Sigmoid colon (tissue), 7 donors: ENCODE data around the gene KCNH1. TPM values are rescaled to one million over a fixed set of nuclear protein-coding genes. Genes with fewer than 3 reads are reported as not detected.

Experiments
- DNase-seq: peaks from one replicate; pipeline ENCODE4 v3.0.0-alpha.2; 2019
- H3K27ac ChIP-seq, 4 donors: fragments of 200-600 bp; sonication (generic); one replicate each; pipeline ENCODE4 v1.5.1; 2016 to 2019; ENCODE audit warnings: mild to moderate bottlenecking in 1 of 4
- H3K27me3 ChIP-seq, 3 donors: fragments of 200-600 bp; sonication (generic); one replicate each; pipeline ENCODE4 v1.5.1; 2019; ENCODE audit warnings: mild to moderate bottlenecking in 1 of 3
- H3K36me3 ChIP-seq, 4 donors: fragments of 200-600 bp; sonication (generic); one replicate each; pipeline ENCODE4 v1.5.1; 2016 to 2019
- H3K4me1 ChIP-seq, 4 donors: fragments of 200-600 bp; sonication (generic); one replicate each; pipeline ENCODE4 v1.5.1; 2017 to 2019
- H3K4me3 ChIP-seq, 4 donors: fragments of 200-600 bp; sonication (generic); one replicate each; pipeline ENCODE4 v1.5.1; 2017 to 2019; ENCODE audit warnings: mild to moderate bottlenecking in 2 of 4, moderate library complexity in 1 of 4
- H3K9me3 ChIP-seq, 4 donors: fragments of 200-600 bp in 3 of 4; sonication (generic) in 3 of 4; one replicate each; pipeline versions ENCODE4 v1.5.1 to v1.6.1; 2013 to 2019
- CTCF ChIP-seq, 4 experiments: fragments of 450-650 bp in 3 of 4; fragments of 200-600 bp in 1 of 4; IDR thresholded peaks; one replicate each; pipeline ENCODE4 v1.5.1; 2016 to 2019; ENCODE audit warnings: antibody characterized with exemption in 4 of 4, mild to moderate bottlenecking in 3 of 4, moderate library complexity in 2 of 4
- EP300 ChIP-seq, 4 donors: sonication (generic); formaldehyde crosslinking; IDR thresholded peaks; one replicate each; pipeline ENCODE4 v1.6.1; 2017; ENCODE audit warnings: antibody characterized with exemption in 4 of 4
- POLR2A ChIP-seq, 2 donors: fragments of 450-650 bp; IDR thresholded peaks; one replicate each; pipeline ENCODE4 v1.6.1; 2016; ENCODE audit warnings: antibody characterized with exemption in 2 of 2, mild to moderate bottlenecking in 2 of 2, moderate library complexity in 2 of 2
- POLR2AphosphoS5 ChIP-seq, 4 donors: sonication (generic); formaldehyde crosslinking; IDR thresholded peaks; one replicate each; pipeline ENCODE4 v1.6.1; 2017; ENCODE audit warnings: antibody characterized with exemption in 4 of 4
- WGBS, 2 donors: extraction: QIAGEN DNeasy Blood & Tissue Kit; methylation state at CpG; one replicate each; pipeline ENCODE4 v1.1.7; 2013; 5-methylcytosine and 5-hydroxymethylcytosine counted together
- intact Hi-C: fragments of 100-400 bp; cut with DNase I; formaldehyde crosslinking; loops from one replicate; pipeline ENCODE4 v1.15.1; 2023
- polyA plus RNA-seq, 3 donors: library from polyadenylated mRNA; stranded (reverse); fragments of 200-250 nt; gene quantifications; one replicate each; pipeline ENCODE4 v1.2.3, GENCODE V29; 2013
- total RNA-seq, 4 donors: library from RNA; depleted of rRNA; stranded (reverse); fragments of >200 nt; gene quantifications; one replicate each; pipeline ENCODE4 v1.1.0, GENCODE V29; 2016
- donor health status: healthy with polysubstance abuse.
- donor health status: Bipolar disorder and iron deficiency.
- donor health status: healthy.

Gene KCNH1
- total and polyA plus RNA-seq, 7 donors = 0.23 to 3.1 (median 0.55) TPM; not detected in 2

- Histone ChIP-seq H3K9me3 (no peaks in the 10 kb centered on the region), H3K27ac (no peak overlapping the region), H3K27me3 (no peaks in the 10 kb centered on the region), H3K36me3 (no peaks in the 10 kb centered on the region), H3K4me3 (no peak overlapping the region), H3K4me1 (peaks cover 0 to 6% (median 3%) of the 10 kb centered on the region in 4 donors)
- TF ChIP-seq POLR2A (IDR thresholded peaks at IDR 0.05) (no peak), CTCF (IDR thresholded peaks at IDR 0.05) (no peak), EP300 (IDR thresholded peaks at IDR 0.05) (no peak), POLR2AphosphoS5 (IDR thresholded peaks at IDR 0.05) (no peak)
- intact Hi-C loops = no loop called here
- DNase-seq = no peak
- 82 to 85% methylated on average over 3 of the region's 3 CpGs for WGBS, 2 donors
Measured at GRCh38 chr1:210697185-210697584, 436.8 kb downstream of the KCNH1 start.

GRCh38 chr1:210696709-210697108, 437.2 kb downstream of the KCNH1 start:
- H3K4me1 ChIP-seq = peaks cover 0 to 6% (median 3%) of the 10 kb centered on the region in 4 donors
- 66 to 76% methylated on average over 1 of the region's 1 CpG for whole genome bisulfite sequencing, 2 donors
- no peaks in the 10 kb centered on the region for H3K27me3 ChIP-seq
- no peaks in the 10 kb centered on the region for H3K36me3 ChIP-seq
- TF ChIP-seq EP300 (IDR thresholded peaks at IDR 0.05) (no peak), POLR2AphosphoS5 (IDR thresholded peaks at IDR 0.05) (no peak), CTCF (IDR thresholded peaks at IDR 0.05) (no peak)
- no peak for DNase-seq
- no peak overlapping the region for H3K4me3 ChIP-seq
- no peaks in the 10 kb centered on the region for H3K9me3 ChIP-seq
- intact Hi-C loops = no loop called here
- H3K27ac ChIP-seq = no peak overlapping the region

- intact Hi-C loops = no loop called here
- Histone ChIP-seq H3K9me3 (no peaks in the 10 kb centered on the region), H3K27me3 (no peaks in the 10 kb centered on the region), H3K36me3 (no peaks in the 10 kb centered on the region), H3K4me1 (no peaks in the 10 kb centered on the region), H3K4me3 (no peak overlapping the region), H3K27ac (no peak overlapping the region)
- DNase-seq = no peak
- TF ChIP-seq POLR2A (IDR thresholded peaks at IDR 0.05) (no peak), POLR2AphosphoS5 (IDR thresholded peaks at IDR 0.05) (no peak), EP300 (IDR thresholded peaks at IDR 0.05) (no peak), CTCF (IDR thresholded peaks at IDR 0.05) (no peak)
- 78 to 84% methylated on average over 1 of the region's 1 CpG for WGBS, 2 donors
Measured at GRCh38 chr1:210695026-210695425, 438.9 kb downstream of the KCNH1 start.

GRCh38 chr1:210692796-210693195, 441.2 kb downstream of the KCNH1 start:
- Histone ChIP-seq H3K9me3 (no peaks in the 10 kb centered on the region), H3K4me1 (peaks cover 0 to 7% (median 0%) of the 10 kb centered on the region in 4 donors), H3K36me3 (no peaks in the 10 kb centered on the region), H3K27ac (no peak overlapping the region), H3K4me3 (no peak overlapping the region), H3K27me3 (no peaks in the 10 kb centered on the region)
- WGBS, 2 donors = 34 to 70% methylated on average over 7 of the region's 7 CpGs
- intact Hi-C loops = no loop called here
- DNase-seq = no peak
- TF ChIP-seq POLR2AphosphoS5 (IDR thresholded peaks at IDR 0.05) = no peak

GRCh38 chr1:210691039-210691610, 442.8 kb downstream of the KCNH1 start:
- Histone ChIP-seq H3K9me3 (no peaks in the 10 kb centered on the region), H3K4me1 (peaks cover 0 to 7% (median 0%) of the 10 kb centered on the region in 4 donors), H3K27me3 (no peaks in the 10 kb centered on the region), H3K36me3 (no peaks in the 10 kb centered on the region), H3K27ac (no peak overlapping the region), H3K4me3 (no peak overlapping the region)
- no peak for DNase-seq
- intact Hi-C loops = no loop called here
- WGBS, 2 donors = 93 to 94% methylated on average over 6 of the region's 6 CpGs
- no peak for TF ChIP-seq POLR2A (IDR thresholded peaks at IDR 0.05)
- TF ChIP-seq EP300 (IDR thresholded peaks at IDR 0.05) = no peak
- TF ChIP-seq CTCF (IDR thresholded peaks at IDR 0.05) = no peak
- TF ChIP-seq POLR2AphosphoS5 (IDR thresholded peaks at IDR 0.05) = no peak
